Fibroblast of the conjunctiva (primary cell): ENCODE data around the gene OTULINL.

Experiments
- DNase-seq: peaks from one replicate; pipeline ENCODE4 v3.0.0-alpha.2; 2010; ENCODE audit warnings: low read depth

Gene OTULINL

DNA sequence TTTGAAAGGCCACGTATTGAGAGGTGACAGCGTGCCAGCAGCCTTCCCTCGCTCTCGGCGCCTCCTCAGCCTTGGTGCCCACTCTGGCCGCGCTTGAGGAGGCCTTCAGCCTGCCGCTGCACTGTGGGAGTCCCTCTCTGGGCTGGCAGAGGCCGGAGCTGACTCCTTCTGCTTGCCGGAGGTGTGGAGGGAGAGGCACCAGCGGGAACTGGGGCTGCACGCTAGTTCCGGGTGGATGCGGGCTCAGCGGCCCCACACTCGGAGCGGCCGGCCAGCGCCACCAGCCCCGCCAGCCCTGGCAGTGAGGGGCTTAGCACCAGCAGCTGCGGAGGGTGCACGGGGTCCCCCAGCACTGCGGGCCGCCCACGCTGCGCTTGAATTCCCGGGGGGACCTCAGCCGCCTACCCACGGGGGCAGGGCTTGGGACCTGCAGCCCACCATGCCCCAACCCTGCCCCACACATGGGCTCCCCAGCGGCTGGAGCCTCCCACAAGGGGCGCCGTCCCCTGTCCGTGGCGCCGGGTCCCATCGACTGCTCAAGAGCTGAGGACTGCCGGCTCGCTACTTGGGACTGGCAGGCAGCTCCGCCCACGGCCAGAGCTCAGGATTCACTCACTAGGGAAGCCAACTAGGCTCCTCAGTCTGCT is 4.4 kb upstream of the OTULINL start:
- no peak for DNase-seq

DNA sequence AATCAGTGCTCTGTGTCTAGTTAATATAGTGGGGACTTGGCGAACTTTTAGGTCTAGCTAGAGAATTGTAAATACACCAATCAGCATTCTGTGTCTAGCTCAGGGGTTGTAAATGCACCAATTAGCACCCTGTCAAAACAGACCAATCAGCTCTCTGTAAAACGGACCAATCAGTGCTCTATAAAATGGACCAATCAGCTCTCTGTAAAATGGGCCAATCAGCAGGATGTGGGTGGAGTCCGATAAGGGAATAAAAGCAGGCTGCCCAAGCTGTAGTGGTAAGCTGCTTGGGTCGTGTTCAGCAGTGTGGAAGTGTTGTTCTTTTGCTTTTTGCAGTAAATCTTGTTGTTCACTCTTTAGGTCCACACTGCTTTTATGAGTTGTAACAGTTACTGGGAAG is 3.6 kb upstream of the OTULINL start:
- no peak for DNase-seq

DNA sequence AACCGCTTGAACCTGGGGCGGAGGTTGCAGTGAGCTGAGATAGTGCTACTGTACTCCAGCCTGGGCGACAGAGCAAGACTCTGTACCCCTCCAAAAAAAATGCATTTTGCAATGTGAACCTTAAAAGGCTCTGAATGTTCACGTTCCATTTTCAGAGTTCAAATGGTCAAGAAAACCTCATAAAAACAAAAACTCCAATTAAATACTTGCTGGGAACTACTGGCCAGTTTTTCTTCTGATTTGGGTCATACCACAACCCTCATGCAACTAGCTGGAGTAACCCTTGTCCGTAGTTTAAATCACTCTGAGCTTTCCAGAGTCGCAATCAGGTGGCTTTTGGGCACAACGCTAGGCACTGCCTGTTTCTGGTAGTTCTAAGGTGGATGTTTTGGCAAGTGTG is 2.3 kb upstream of the OTULINL start:
- DNase-seq: no peak

DNA sequence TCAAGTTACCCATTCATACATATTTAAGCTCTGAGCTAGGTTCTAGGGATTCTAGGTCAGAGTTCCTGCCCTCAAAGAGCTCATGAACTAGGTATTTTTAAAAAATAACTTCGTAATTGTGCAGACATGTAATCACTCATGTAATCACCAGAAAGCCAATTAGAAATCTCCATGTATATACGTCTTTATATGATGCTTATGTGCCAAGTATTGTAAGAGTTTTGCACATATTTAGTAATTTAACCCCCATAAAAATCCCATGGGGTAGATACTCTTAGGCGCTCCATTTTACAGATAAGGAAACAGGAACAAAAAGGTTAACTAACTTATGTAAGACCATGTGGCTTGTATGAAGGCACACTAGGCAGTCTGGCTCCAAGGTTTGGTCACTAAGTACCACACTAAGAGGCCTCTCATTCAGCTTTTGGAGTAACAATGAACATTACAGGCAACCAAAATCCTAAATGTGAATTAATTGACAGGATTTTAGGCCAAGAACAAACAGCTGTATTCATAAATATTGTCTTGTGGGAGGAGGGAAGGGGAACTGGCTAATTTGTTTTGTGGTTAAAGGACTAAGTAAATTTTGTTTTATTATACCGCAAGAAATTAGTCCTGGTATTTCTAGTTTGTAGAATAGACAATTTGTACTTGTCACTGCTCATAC is 1.7 kb upstream of the OTULINL start:
- no peak for DNase-seq

DNA sequence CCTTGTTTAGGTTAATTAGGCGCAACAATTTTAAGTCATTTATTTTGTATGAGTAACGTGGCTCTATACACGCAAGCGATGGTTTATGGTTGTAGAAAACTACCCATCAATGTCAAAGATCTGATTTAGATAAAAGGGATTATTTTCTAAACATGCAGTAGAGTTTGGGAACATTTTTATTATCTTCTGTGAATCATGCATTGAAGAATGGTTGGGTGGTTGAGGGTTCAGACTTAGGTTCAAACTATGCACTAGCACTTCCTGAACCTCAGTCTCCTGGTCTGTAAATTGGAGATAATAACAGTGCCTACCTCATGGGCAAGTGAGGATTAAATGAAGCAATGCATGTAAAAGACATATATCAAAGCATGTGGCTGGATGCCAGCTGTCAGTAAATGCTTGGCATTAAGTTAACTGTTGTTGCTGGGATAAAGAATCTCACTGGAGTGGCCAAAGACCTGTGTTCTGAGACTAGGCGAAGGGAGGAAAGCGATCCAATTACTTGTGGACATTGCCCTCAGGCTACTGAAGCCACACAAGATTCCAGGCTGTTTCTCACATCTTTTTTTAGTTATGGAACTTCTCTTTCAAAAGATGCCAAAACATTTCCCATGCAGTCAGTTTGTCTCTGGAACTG is 1.1 kb upstream of the OTULINL start:
- DNase-seq: peak; percentile 45

DNA sequence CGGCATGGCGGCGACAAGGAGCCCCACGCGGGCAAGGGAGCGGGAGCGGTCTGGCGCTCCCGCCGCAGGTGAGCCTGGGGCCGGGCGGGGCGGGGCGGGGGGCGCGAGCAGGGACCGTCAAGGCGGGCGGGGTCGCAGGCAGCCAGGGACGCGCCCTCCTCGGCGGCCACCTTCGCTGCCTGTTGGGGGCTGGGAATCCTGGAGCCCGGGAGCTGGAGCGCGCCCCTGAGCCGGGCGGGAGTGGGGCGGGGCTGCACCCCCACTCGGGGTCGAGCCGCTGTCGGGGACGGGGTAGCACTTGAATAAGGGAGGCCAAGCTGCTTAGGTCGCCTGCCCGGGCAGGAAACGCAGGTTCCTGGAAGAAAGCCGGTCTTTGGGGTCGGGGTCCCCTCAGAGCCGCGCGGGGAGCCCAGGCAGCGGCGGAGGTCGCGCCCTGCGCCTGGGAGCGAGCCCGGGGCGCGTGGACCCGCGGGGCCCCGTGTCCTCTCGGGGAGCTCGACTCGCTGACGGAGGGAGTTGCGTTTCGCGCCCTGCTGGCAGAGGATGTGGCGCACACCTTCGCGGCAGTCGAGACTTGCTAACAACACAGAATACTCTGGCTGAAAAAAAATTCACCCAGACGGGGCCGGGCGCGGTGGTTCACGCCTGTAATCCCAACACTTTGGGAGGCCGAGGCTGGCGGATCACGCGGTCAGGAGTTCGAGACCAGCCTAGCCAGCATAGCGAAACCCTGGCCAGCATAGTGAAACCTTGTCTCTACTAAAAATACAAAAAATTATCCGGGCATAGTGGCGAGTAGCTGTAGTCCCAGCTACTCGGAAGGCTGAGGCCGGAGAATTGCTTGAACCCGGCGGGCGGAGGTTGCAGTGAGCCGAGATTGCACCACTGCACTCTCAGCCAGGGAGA is 552 bp downstream of the OTULINL start:
- no peak for DNase-seq

DNA sequence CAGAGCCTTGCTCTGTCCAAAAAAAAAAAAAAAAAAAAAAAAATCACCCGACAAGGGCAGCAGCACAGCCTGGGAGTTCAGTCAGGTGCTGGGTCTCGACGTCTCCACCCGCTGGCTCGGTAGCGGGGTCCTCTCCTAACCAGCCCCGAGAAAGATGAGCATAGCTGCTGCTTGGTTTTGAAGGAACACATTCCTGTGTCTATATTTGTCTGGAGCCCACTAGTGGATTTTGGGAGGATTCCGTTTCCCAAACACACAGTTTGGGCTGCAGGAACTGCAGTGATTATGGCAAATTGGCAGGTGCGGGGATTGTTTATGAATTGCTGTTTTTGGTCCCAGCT is 1.2 kb downstream of the OTULINL start:
- no peak for DNase-seq

DNA sequence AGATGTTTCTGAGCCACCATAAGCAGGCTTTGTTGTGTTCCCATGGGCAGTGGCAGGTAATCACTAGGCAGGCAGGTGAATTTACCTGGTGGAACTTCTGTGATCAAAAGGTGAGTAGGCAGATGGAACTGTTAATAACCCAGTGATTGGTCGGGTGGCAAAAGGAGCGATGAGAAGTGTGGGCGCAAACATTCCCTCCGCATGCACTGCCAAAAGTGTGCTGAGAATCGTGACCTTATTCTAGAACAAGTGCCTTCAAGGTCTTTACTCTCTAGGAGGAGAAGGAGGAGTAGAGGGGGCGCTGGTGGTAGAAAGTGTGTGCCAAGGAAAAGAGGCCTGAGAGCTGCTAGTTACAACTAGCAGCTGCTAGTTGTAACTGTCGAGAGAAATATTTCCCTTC is 3.3 kb downstream of the OTULINL start:
- DNase-seq: no peak

DNA sequence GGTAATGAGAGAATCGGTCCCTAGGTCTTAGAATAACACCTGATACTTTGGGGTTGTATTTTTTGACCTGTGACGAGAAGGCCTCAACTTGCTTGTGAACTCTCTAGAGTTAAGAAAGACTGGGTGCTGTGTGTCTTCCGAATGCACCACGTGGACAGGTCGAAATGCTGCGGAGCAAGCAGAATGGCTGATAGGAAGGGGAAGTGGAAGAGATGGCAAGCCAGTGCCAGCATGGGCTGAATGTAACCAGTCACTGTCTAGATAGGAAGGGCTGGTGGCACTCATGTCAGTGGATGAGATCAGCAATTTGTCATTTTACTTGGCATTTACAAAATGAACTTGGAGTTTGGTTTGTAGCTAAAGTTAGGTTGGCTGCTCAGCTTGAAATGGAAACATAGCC is 5.6 kb downstream of the OTULINL start:
- no peak for DNase-seq

DNA sequence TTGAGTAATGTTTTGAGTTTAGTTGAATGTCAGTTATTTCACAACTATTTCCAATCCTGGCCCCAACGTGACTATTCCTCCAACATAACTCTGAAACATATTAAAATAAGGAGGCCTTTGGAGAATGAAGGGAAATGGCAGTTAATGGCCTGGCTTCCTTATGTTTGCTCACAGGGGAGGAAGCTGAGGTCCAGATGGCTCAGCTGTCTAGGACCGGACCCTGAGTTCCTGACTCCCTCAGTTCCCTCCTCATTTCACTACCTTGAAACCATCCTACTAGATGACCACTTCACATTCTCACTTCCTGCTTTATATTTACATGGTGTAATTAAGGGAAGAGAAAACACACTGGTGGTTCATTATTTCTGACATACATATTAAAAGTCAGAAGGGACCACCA is 6.6 kb downstream of the OTULINL start:
- no peak for DNase-seq

DNA sequence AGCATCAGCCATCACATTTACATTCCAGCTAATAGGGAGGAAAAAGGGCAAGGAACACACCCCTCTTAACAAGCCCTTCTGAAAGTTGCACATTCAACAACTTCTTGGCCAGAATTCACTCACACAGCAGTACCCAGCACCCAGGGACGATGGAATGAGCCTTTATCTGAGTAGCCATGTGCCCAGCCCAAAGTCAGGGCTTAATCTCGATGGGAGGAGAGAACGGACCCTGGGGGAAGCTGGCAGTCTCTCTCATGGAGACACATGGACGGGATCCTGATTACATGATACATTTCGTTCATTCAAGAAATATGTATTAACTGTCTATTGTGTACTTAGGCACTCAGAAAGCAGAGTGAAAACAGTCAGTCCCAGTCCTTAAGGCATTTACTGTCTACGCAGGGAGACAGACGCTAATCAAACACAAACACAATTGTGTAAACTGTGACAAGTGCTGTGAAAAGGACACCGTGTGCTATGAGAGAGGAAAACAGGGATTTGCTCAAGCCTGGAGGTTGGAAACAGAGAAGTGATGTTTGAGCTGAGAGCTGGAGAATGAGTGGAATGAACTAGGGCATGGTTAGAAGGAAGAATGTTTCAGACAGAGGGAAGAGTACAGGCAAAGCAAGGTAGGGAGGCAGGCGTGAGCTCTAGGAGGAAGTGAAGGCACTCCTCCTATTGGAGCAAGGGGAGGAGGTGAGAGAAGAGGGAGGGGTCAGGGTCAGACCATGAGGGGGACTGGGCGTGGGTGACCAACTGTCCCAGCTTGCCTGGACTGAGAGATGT is 7.4 kb downstream of the OTULINL start:
- DNase-seq: no peak

DNA sequence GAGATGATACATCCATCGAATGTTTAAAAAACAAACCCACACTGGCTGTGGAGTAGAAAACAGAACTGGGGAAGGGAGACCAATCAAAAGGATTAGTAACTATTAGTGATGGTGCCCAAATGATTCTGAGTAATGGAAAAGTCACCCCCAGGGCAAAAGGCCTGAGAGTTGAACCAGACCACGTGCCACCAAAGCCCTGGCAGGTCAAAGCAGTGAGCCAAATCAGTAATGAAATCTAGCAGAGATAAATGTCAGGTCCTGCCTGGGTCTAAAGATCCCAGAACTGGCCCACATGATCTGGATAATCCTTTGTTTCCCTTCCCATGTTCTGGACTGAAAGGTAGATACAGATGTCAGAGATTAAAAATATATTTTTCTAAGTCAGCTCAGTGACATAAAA is 9.4 kb downstream of the OTULINL start:
- DNase-seq: no peak

DNA sequence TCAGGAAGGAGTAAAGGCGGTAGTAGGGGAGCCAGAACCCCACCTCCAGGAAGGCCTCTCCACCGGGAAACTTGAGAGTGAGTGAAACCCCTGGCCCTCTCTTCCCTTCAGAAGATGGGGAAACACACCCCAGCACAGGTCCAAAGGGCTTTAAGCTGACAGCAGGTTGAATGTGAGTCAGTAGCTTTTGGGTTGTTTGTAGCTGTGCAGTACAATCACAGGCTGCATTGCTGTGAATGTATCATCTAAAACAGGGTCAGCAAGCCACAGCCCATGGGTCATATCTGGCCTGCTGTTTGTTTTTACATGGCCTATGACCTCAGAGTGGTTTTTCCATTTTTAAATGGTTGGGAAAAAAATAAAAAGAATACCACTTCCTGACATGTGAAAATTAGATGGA is 10.0 kb downstream of the OTULINL start:
- no peak for DNase-seq

DNA sequence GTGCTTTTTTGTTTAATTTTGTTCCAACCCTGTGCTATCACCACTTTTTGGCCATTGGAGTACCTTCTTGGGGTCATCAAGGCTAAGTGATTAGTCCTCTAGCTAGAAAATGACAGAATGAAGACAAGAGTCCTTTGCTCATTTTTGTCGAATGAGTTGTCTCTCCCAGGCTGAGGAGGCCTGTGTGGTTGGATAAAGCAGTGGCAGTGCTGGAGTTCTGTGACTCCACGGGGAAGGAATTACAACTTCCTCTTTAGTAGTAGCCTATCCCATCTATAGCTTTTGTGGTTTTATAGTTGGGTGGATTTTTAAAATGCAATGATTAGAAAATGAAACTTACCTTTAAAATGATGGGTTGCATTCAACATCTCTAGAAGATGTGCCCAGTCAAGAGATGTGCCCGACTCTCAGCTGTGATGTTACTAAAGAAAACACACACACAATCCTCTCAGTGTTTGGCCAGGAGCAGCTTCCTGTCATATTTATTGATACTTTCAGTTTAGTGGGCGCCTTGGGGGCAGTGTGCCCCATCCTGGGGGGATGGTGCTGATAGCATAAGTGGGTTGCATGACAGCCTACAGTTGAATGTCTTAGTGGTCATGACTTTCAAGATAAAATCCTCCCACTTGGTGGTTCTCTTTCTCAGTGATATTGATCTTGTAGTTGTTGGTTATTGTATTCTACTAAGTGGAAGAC is 11.9 kb downstream of the OTULINL start:
- DNase-seq: no peak

DNA sequence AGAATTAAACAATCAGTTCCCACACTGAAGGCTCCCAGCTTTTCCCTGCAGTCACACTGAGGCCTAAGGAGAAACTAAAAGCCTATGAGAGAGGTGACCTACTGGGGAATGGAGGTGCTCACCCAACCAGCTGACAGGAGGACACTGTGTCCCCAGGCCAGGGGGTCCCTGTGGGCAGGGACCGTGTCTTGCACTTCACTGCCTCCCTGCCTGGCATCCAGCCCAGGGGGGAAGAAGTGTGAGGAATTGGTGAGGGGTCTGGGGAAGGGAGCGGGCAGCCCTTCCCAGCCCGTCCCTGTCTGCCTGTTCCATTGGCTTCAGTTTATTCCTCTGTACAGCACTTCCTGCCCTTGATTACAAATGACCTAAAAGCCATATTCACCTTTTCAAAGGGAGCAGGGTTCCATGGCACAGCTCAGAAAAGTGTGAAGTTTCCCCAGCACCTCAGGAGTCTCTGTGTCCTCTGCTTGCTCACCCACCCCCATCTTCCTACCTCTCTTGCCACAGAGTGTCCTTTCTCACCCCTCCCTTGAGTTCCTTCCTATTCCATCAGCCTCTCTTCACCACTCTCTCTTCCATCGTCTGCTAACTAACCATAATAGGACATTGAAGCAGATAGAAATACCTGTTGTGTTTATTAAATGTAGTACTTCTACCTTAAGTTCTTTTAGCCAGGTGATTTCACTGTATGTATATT is 12.9 kb downstream of the OTULINL start:
- no peak for DNase-seq

DNA sequence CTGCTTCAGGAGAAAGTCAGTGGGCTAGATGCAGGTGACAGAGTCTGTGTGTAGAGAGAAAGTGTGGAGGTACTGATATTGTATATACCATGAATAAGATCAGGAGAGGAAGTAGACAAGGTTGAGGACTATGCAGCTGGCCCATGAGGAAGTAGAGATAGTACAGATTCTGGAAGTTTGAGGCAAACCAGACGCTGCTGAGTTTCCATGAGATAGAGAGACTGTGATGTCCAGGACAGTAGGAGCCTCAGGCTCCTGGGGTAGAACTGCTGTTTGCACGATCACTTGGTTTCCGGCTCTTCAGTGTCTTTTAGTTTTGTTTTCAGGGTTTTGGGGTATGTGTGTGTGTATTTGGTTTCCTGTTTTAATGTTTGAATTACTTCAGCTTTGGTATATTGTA is 13.6 kb downstream of the OTULINL start:
- no peak for DNase-seq

DNA sequence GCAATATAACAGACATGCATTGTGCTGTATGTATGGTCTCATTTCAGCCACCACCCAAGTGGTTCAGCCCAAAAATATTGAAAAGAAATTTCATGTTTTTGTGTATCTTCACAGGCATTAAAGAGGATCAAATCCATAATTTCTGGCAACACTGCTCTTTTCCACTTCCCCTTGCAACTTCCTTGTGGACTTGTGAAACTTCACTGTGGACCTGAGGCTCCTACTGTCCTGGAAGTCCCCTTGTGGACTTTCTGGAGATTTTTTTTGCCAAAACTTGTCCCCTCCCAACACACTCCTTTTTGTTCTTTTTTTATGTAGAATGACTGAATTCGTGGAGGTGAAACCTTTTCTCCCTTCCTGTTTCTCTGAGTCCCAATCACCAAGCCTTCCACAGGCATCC is 14.3 kb downstream of the OTULINL start:
- no peak for DNase-seq

DNA sequence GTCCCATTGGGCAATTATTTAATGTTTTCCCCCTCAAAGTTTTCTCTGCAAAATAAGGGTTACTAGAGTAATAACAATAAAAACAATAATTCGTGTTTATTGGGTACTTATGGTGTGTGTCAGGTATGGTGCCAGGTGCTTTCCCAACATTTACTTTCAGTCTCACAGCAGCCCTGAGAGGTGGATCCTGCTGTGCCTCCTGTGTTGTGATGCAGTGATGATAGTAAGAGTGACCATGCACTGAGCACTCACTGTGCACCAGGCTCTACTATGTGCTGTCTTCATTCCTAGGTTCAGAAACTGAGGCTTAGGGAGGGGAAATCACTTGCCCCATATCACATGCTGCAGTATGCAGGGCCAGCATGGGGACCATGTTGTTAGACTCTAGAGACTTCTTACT is 15.5 kb downstream of the OTULINL start:
- DNase-seq: no peak

DNA sequence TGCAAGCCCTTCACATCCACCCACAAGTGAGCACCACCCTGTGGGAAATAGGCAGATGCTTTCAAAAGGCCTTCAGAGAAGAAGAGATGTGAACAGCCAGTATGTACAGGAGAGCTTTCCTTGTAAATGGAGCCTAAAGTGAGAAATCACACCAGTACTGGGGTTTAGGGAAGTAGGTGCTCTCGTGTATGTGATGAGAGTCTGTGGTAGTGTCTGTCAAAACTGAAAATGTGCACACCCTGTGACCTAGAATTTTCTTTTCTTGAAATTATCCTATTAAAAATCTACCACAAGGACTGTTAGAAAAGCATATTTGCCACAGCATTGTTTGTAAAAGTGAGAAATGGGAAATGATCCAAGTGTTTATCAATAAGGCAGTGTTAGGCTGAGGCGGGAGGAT is 16.6 kb downstream of the OTULINL start:
- no peak for DNase-seq

DNA sequence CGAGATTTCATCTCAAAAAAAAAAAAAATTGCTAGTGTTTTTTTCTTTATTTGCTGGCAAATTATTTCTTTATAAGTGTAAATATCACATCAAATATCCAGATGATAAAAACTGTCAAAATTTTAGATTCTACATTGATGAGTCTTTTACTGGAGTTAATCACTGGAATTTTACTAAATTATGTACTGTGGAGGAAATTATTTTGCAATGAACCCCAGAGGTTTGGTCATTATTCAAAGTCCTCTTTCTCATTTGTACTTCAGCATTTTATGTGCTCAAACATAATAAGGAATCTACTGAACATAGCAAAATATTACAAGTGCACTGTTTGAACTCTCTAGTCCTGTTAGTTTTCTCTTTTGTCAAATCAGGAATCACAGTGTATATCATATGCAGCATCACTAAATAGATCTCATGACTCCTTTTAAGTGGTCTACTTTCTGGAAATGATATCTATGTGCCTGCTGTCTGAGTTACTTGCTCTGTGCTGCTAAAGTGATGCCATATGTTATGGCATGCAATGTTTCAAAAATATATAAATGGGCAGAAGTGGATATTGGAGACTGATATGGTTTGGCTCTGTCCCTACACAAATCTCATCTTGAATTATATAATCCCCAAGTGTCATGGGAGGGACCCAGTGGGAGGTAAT is 18.0 kb downstream of the OTULINL start:
- DNase-seq: no peak
